ENCODE results near the gene TNFRSF21.
"Not testable (repeated sequence)": the region's sequence is repeated elsewhere in the genome, so short reads cannot be mapped to it uniquely, and the experiment has no call there.

The TNFRSF21 gene

DNA sequence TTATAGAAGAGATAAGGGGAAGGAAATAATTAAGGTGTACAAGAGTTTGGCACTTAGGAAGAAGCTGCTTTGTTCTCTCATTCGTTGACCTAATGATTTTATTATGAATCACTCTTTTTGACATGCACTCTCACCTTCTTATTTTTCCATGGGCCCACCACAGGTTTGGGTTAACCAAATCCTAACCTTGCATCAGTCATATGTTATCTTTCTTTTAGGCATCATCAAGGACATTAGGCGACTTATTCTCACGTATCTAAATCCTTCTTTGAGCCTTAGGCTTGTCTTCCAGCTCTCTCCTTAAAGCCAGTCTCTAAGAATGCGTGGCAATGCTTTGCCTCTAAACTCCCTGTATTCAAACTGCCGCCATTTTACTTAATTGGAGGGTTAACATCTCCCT, 58.3 kb downstream of the TNFRSF21 start:
- DNase-seq (ENCODE audit: low read depth) = no peak

DNA sequence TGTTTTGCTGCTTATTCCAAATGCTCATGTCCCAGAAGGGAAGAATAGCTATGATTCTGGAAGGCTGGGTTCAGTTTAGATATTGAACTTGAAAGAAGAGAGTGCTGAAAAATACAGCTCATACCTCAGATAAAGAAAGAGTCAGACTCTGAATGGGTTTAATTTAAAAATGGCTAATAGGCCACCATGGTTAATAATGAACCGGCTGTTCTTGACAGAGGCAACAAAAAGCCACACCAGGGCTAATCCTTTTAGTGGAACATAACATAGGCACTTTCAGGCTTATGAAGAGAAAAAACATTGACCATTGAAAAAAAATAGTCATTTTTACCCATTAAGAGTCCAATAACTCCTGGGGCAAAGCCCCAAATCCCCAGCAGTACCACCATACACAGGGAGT, 59.4 kb downstream of the TNFRSF21 start:
- no peak for DNase-seq (ENCODE audit: low read depth)

DNA sequence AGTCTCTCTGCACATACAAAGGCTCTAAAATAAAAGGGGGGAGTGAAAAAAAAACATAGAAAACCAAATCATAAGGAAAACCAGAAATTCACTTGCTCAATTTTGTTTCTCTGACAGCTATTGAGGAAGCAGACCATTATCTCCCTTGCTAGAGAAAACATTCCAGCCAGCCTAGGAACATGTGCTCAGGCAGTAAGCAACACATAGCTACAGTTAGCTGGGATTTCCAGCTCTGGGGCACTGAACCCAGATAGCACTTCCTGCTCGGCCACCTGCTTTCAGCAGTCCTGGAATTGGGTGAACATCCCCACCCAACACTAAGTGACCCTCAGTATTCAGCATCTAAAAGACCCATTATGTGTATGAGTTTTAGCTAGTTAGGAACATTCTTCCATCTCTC, 61.3 kb downstream of the TNFRSF21 start:
- no peak for DNase-seq (ENCODE audit: low read depth)

DNA sequence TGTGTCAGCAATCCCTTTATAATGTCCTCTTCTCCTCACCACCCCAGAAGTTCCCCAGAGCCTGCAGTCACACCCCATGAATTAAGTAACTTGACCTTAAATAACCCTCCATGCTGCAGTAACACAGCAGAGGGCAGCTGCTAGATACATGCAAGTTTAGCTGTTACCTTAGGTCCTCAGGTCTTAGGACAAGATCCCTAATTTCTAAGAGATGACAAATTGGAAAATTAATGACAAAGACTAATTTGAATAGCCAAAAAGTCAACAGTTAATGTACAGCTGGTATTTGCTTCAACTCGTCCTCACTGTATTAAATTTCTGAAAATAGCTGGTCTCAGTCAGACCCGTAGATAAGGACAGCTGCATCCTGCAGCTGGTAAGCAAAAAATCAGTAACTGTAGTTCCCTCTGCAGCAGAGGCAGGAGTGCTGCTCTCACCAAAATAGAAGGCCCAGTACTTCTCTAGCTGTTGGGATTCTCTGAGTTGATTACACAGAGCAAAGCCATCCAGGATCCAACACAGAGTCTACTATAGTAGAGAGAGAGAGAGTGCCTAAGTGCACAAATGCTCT, 62.4 kb downstream of the TNFRSF21 start:
- no peak for DNase-seq (ENCODE audit: low read depth)

DNA sequence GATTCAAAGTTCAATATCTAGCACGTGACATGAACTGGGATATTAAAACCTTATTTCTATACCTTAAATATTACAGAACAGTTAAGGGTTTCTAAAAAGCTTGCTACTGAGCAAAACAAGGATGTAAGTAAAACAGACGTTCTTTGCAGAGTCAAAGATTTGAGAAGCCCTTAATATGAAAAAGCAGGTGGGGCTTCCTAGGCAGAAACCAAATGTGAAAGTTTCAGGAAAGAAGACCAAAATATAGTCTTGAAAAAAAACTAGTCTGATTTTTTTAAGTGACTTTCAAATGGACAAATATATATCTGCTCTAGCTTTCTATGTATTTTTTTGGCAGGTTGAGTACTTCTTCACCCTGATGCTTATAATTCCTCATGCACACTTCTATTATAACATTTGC, 63.2 kb downstream of the TNFRSF21 start:
- no peak for DNase-seq (ENCODE audit: low read depth)

DNA sequence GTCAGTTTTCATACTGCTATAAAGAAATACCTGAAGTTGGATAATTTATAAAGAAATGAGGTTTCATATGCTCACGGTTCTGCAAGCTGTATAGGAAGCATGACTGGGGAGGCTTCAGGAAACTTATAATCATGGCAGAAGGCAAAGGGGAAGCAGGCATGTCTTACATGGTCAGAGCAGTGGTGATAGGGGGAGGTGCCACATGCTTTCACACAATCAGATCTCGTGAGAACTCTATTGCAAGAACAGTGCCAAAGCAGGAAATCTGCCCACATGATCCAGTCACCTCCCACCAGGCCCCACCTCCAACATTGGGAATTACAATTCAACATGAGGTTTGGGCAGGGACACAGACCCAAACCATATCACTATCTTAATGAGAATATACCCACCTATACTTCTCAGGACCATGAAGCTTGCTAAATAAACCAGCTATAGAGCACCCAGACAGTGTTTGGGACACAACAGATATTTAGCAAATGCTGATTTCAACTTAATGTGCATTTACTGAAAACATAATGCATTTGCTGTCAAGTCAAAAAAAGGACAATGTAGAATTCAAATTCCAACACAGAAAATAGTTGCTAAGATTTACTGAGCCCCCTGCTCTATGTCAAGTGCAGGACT, 63.8 kb downstream of the TNFRSF21 start:
- DNase-seq (ENCODE audit: low read depth) = no peak

DNA sequence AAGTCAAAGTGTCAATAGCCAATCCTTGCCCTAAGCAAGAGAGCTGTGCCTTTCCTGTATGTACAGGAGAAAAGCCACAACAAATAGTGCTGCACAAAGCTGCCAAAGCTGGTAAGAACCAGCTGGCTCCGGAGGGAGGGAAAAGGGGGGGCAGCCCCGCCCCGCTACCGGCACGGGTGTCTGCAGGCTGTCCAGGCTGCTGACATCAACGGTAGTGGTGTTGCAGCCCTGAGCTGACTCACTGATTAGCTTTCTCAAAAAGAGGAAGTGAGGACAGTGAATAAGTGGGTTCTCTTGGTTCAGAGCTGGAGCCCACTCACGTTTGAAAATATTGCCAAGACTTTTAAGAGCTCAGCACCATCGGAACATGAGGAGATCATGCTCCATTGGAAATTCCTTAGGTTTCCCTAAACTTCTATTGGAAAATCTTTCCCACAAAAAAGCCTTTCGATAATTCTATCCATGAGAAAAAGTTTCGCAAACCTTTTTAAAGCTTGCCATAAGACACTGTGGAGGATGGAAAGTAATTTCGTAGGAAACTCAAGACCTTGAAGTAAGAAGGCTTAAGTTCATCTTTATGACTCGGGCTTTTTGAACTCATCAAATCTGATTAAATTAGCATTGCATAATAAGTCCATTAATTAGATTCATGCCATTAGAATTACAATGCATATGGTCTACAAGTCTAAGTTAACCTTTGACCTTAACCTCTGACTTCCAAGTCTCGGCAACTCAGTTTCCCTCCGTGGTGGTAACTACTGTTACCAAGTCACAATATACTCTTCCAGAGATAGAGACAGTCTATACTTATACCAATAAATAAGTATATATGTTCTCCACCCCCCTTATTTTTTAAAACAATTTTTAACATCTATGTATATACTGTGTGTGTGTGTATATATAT, 67.0 kb downstream of the TNFRSF21 start:
- DNase-seq (ENCODE audit: low read depth) = peak; percentile 26

DNA sequence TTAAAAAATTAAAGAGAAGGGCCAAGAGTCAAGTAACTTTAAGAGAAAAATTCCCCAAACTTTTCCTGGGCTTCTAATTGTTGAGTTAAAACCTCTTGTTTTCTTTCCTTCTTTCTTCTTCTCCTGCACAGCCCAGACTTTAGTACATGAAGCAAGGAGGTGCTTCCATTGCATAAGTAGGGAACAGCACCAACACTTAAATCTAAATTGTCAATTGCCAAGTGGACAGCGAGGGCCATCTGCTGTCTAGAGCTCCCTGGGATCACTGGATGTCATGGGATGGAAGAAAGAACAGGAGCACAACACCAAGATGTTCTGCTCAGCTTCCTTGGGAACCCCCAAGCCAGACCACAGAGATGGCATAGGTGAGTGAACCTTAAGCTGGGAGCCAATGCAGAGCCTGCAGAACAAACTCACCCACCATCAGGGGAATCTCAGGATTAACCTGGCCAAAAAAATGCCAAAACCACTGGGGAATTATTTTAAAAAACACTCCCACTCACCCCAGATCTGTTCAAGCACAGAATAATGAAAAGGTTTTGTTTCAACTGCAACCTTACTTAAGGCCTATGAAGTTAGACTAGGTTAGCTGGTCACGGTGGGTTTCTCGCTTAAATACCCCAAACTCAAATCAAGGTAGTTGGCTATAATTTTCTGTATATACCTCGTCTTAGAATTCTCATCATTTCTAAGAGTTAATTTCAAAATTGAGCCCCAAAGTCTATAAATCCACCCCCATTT, 67.8 kb downstream of the TNFRSF21 start:
- no peak for DNase-seq (ENCODE audit: low read depth)

DNA sequence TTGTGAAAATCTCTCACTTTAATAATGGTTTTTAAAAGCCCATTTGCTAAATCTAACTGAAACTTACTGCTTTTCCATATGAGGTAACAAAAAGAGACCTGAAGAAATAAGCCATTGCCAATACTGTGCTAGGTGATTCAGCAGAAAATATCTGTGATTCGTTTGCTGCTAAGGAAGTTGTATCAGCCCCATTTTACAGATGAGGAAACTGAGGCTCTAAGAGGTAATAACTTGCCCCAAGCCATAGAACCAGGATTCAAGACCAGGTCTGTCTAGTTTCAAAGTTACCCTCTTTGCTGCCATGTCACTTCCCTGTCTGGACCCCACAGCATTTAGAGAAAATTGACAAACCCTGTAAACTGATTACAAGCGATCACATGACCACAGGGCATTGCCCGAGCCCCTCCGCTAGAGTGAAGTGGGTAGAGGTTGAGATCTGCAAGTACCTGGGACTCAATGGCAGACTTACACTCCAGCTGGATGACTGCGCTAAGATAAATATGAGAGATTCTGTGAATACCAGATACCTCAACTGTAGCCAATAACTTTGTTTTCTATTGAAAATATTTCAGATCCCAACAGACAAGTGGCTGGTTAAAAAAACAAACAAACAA, 69.3 kb downstream of the TNFRSF21 start:
- no peak for DNase-seq (ENCODE audit: low read depth)

DNA sequence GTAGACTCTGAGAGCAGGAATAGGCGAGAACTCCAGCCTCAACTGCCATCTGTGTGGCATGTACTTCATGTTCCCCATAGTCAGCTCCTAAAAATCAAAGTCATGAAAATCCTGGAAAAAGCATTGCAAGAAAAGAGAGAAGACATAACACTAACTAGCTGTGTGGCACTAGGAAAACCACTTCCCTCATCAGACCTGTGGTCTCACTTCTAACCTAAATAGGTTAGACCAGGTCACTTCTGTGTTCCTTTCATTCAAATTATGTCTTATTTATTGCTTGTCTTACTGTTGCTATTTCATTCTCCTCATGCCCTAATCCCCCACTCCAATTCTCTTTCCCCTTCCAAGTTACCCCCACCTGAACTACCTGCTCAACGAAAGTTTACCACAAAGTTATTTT, 70.2 kb downstream of the TNFRSF21 start:
- no peak for DNase-seq (ENCODE audit: low read depth)

DNA sequence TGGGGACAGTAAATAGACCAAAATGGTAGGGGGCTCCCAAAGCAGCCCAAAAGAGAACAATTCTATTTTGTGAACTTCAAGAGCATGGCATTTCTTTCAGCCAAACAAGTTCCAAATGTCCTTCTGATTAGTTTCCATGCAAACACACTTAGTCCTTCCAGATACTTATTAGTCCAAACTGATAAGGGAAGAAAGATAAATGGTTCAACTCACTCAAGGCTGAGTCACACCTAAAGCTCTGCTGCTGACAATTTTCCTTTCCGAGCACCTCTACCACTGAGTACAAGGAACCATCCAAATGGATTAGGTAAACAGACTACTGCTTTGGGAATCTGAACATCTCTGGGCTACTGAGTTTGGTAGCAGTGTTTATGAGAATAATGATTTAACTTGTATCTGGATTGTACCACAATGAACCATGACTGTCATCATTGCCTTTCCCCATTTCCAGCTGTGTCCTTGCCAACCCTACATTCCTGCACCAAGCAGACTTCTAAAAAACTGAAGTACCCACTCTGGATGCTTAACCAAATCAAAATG, 71.2 kb downstream of the TNFRSF21 start:
- DNase-seq (ENCODE audit: low read depth) = no peak

DNA sequence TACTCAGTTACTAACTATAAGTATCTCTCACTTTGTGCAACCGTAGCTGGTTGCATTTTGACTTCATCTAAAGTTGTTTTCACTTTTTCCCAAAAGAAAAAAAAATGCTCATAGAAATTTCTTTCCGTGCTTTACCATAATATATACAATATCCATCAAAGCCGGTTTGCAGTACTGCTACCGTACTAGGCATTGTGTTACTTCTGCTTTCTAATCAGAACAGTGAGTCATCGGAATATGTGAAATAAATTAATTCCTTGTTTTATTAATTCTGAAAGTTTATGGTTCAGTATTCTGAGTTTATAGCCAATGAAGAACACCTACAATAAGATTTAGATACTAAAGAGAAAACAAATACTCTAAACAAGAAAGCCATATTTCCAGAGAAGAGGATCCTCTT, 72.5 kb downstream of the TNFRSF21 start:
- DNase-seq (ENCODE audit: low read depth) = no peak

DNA sequence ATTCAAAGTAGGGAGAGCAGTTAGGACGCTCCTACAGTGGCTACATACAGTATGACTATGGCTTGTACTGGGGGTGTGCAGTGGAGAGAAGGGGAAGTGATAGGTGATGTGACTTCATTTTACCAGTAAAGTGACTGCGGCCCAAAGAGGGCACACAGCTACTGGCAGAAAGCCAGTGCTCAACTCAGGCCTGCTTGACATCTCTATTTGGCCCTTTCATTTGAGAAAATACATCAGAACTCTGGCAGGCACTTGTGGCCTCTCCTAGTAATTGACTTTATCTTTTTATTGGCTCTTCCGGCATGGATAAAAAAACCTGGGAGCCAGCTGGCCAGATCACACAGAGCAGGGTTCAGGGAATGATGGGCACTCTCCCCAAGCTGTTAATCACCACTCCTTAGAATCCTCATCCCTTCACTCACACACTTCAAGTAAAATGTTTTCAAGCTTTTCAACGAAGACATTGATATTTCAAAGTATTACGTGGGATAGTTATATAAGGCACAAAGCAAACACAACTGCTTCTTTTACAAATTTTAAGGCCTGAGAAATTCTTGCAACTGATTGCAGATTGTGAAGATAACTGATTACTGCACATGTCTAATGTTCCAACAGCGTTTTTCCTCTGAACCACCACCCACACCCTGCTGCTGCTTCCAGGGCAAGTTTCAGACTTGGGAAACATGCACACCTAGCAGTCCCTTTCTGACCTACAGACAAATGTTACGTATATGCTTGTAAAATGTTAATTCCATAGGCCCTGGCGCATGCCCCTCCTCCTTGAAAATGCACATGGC, 73.5 kb downstream of the TNFRSF21 start:
- no peak for DNase-seq (ENCODE audit: low read depth)

DNA sequence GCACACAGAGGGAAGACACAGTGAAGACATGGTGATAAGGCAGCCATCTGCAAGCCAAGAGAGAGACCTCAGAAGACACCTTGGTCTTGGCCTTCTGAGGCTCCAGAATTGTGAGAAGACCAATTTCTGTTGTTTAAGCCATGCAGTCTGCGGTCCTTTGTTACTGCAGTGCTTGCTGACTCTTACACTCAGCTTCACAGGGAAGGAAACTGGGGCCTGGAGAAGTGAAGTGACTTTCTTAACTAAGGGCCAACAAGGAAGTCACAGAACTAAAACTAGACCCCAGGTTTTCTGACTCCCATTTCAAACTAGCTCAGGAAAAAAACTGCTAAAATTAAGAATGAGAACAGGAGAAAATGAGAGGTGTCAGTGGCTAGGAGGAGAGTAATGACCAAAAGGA, 74.3 kb downstream of the TNFRSF21 start:
- no peak for DNase-seq (ENCODE audit: low read depth)

DNA sequence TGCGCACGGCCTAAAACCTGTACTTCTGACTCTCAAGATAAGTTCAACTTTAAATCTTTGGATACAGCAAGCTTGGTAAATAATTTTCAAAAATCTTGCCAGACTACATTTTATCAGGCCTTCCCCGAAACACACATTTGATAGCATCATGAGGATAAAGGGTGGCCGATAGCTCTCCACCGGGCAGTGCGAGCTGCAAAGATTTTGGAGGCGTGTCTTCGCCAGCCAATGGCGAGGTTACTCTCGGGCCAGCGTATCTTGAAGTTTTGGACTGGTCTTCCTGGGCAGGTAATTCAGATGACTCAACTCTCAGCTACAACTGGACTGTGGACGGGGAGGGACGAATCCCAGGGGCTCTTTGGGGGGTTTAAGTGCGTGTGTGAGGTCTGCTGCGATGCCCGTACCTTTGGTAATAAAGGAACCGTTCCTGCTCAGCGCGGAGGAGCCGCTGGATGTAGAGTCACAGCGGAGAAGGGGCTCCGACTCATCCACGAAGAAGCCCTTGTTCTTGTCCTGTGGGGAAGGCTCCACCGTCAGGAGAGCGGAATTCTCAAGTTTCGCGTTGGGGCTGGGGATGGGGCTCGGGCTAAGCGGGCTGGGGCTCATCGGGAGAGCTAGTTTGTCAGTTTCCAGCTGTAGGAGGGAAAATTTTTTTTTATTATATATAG, 75.3 kb downstream of the TNFRSF21 start:
- no peak for DNase-seq (ENCODE audit: low read depth)

DNA sequence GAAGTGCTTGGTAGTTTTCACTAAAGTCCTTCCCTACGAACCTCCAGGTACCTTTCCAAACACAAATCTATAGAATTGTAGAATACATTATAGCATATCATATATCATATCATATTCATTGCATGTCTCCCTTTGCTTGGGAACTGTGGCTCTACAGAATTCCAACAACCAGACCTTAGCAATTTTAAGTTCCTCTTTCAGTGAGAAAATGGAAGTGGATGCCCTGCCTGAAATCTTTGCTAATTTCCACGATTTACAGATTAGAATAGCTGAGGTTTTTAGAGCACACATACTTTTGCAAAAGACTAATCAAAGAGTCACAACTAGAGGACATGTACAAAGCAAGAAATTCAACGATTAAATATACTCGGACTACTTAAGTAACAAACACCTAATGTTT, 78.6 kb downstream of the TNFRSF21 start:
- DNase-seq (ENCODE audit: low read depth) = no peak

DNA sequence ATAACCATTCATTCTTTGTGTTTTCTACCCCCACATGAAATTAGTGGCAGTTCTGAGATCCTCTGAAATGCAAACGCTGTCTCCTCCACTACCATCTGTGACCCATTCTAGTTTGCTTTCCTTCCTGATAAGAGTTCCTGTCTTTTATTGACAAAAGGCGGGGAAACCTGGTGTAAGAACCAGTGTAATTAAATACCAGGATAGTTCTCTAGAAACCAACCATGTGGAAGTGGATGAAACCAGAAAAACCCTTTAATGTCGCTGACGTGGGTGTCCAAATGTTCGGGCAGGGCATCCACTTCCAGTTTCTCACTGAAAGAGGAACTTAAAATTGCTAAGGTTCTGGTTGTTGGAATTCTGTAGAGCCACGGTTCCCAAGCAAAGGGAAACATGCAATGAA, 79.1 kb downstream of the TNFRSF21 start:
- no peak for DNase-seq (ENCODE audit: low read depth)

DNA sequence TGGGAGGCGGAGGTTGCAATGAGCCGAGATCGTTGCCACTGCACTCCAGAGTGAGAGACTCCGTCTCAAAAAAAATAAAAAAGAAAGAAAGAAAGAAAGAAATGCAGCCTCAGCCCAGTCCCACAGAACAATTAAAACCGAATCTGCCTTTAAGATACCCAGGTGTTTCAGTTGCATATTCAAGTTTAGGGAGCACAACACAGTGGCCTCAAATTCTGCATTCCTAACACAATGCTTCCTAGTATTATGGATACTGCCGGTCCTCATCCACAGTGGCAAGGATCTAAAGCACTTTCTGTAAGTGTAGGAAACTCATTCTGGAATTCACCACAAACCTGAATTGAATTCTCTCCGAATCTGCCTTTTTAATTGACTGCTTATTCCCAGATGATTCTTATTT, 80.5 kb downstream of the TNFRSF21 start:
- DNase-seq (ENCODE audit: low read depth) = no peak

DNA sequence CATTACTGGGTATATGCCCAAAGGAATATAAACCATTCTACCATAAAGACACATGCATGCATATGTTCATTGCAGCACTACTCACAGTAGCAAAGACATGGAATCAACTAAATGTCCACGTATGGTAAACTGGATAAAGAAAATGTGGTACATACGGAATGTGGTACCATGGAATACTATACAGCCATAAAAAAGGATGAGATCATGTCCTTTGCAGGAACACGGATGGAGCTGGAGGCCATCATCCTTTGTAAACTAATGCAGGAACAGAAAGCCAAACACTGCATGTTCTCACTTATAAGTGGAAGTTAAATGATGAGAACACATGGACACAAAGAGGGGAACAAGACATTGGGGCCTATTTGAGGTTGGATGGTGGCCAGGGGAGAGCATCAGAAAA, 81.6 kb downstream of the TNFRSF21 start:
- DNase-seq (ENCODE audit: low read depth) = not testable (repeated sequence)

DNA sequence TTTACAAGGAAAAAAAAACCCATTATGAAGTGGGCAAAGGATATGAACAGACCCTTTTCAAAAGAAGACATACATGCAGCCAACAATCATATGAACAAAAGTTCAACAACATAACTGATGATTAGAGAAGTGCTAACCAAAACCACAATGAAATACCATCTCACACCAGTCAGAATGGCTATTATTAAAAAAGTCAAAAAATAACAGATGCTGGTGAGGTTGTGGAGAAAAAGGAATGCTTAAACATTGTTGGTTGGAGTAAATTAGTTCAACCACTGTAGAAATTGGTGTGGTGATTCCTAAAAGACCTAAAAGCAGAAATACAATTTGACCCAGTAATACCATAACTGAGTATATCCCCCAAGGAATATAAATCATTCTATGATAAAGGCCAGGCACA, 86.5 kb downstream of the TNFRSF21 start:
- not testable (repeated sequence) for DNase-seq (ENCODE audit: low read depth)

DNA sequence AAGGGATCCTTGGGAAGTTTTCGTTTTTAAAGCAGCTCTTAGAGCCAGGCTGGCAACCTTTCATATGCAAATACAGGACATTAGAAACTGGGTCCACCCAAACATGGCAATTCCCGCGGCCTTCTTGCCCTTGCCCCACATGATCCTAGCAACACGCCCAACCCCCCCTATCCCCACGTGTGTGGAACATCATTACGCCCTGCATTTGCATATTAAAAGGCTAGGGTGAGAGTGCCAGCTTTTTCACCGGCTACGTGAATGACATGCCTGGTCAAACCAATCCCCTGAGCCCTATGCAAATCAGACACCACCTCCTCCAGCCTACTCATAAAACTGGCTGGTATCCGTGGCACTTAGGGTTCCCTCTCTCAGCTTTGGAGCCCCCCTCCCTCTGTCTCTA, 88.1 kb downstream of the TNFRSF21 start:
- no peak for DNase-seq (ENCODE audit: low read depth)
